ENCODE results near the gene HMGCLL1. TPM values are rescaled to one million over a fixed set of nuclear protein-coding genes. Genes with fewer than 3 reads are reported as not detected.

HMGCLL1 gene
- total RNA-seq, 1 donor from 2014 or later = 1.7 TPM

GRCh38 chr6:55497694-55498093 lies 81.3 kb downstream of the HMGCLL1 start:
- Histone ChIP-seq H3K27ac (no peak overlapping the region), H3K9me3 (no peaks in the 10 kb centered on the region), H3K4me1 (no peaks in the 10 kb centered on the region), H3K27me3 (no peaks in the 10 kb centered on the region), H3K4me3 (no peak overlapping the region), H3K36me3 (no peaks in the 10 kb centered on the region)
- TF ChIP-seq POLR2AphosphoS5 (IDR thresholded peaks at IDR 0.05; ENCODE audit: insufficient read depth in 1 of 2, low read depth in 1 of 2) (no peak), POLR2A (IDR thresholded peaks at IDR 0.05) (no peak), CTCF (IDR thresholded peaks at IDR 0.05) (no peak)
- intact Hi-C loops (cut with DNase I) = no loop called here
- DNase-seq (ENCODE audit: extremely low spot score in 2 of 2) = no peak

- intact Hi-C loops (cut with DNase I) = no loop called here
- no peaks in the 10 kb centered on the region for H3K4me1 ChIP-seq
- DNase-seq (ENCODE audit: extremely low spot score in 2 of 2) = no peak
- H3K36me3 ChIP-seq = no peaks in the 10 kb centered on the region
- H3K27ac ChIP-seq = no peak overlapping the region
- H3K9me3 ChIP-seq = no peaks in the 10 kb centered on the region
- no peak overlapping the region for H3K4me3 ChIP-seq
- no peak for TF ChIP-seq CTCF (IDR thresholded peaks at IDR 0.05)
- TF ChIP-seq POLR2AphosphoS5 (IDR thresholded peaks at IDR 0.05; ENCODE audit: insufficient read depth in 1 of 2, low read depth in 1 of 2) = no peak
- no peak for TF ChIP-seq POLR2A (IDR thresholded peaks at IDR 0.05)
- no peaks in the 10 kb centered on the region for H3K27me3 ChIP-seq
These were observed 82.8 kb downstream of the HMGCLL1 start for GRCh38 chr6:55496201-55496600.

GRCh38 chr6:55495277-55495676 lies 83.7 kb downstream of the HMGCLL1 start:
- intact Hi-C loops (cut with DNase I) = no loop called here
- TF ChIP-seq CTCF (IDR thresholded peaks at IDR 0.05) (no peak), POLR2A (IDR thresholded peaks at IDR 0.05) (no peak), POLR2AphosphoS5 (IDR thresholded peaks at IDR 0.05; ENCODE audit: insufficient read depth in 1 of 2, low read depth in 1 of 2) (no peak)

GRCh38 chr6:55494411-55494810 lies 84.6 kb downstream of the HMGCLL1 start:
- TF ChIP-seq POLR2A (IDR thresholded peaks at IDR 0.05) = no peak
- Histone ChIP-seq H3K27ac (no peak overlapping the region), H3K9me3 (no peaks in the 10 kb centered on the region), H3K36me3 (no peaks in the 10 kb centered on the region), H3K4me1 (no peaks in the 10 kb centered on the region), H3K27me3 (no peaks in the 10 kb centered on the region), H3K4me3 (no peak overlapping the region)
- DNase-seq (ENCODE audit: extremely low spot score in 2 of 2) = no peak
- intact Hi-C loops (cut with DNase I) = no loop called here

More at GRCh38 chr6:55495277-55495676, 83.7 kb downstream of the HMGCLL1 start:
- Histone ChIP-seq H3K4me3 (no peak overlapping the region), H3K36me3 (no peaks in the 10 kb centered on the region), H3K4me1 (no peaks in the 10 kb centered on the region), H3K27me3 (no peaks in the 10 kb centered on the region), H3K27ac (no peak overlapping the region), H3K9me3 (no peaks in the 10 kb centered on the region)
- DNase-seq (ENCODE audit: extremely low spot score in 2 of 2) = no peak

GRCh38 chr6:55492259-55492658 lies 86.7 kb downstream of the HMGCLL1 start:
- intact Hi-C loops (cut with DNase I) = no loop called here
- no peaks in the 10 kb centered on the region for H3K4me1 ChIP-seq
- H3K27me3 ChIP-seq = no peaks in the 10 kb centered on the region
- TF ChIP-seq CTCF (IDR thresholded peaks at IDR 0.05) = no peak
- no peak for TF ChIP-seq POLR2AphosphoS5 (IDR thresholded peaks at IDR 0.05; ENCODE audit: insufficient read depth in 1 of 2, low read depth in 1 of 2)
- no peak for TF ChIP-seq POLR2A (IDR thresholded peaks at IDR 0.05)
- H3K4me3 ChIP-seq = no peak overlapping the region
- no peak for DNase-seq (ENCODE audit: extremely low spot score in 2 of 2)
- no peaks in the 10 kb centered on the region for H3K9me3 ChIP-seq
- no peak overlapping the region for H3K27ac ChIP-seq
- no peaks in the 10 kb centered on the region for H3K36me3 ChIP-seq

- H3K27me3 ChIP-seq = no peaks in the 10 kb centered on the region
These were observed 88.1 kb downstream of the HMGCLL1 start for GRCh38 chr6:55490871-55491270.

More at GRCh38 chr6:55490871-55491270, 88.1 kb downstream of the HMGCLL1 start:
- no peak overlapping the region for H3K4me3 ChIP-seq
- intact Hi-C loops (cut with DNase I) = no loop called here
- H3K9me3 ChIP-seq = no peaks in the 10 kb centered on the region
- TF ChIP-seq CTCF (IDR thresholded peaks at IDR 0.05) = no peak
- H3K36me3 ChIP-seq = no peaks in the 10 kb centered on the region
- no peak for DNase-seq (ENCODE audit: extremely low spot score in 2 of 2)
- no peaks in the 10 kb centered on the region for H3K4me1 ChIP-seq
- no peak overlapping the region for H3K27ac ChIP-seq

All from vagina (tissue), 2 donors.